Measurements from ENCODE around the gene ZMPSTE24.
"Not testable (repeated sequence)": the region's sequence is repeated elsewhere in the genome, so short reads cannot be mapped to it uniquely, and the experiment has no call there.

Gene ZMPSTE24

DNA sequence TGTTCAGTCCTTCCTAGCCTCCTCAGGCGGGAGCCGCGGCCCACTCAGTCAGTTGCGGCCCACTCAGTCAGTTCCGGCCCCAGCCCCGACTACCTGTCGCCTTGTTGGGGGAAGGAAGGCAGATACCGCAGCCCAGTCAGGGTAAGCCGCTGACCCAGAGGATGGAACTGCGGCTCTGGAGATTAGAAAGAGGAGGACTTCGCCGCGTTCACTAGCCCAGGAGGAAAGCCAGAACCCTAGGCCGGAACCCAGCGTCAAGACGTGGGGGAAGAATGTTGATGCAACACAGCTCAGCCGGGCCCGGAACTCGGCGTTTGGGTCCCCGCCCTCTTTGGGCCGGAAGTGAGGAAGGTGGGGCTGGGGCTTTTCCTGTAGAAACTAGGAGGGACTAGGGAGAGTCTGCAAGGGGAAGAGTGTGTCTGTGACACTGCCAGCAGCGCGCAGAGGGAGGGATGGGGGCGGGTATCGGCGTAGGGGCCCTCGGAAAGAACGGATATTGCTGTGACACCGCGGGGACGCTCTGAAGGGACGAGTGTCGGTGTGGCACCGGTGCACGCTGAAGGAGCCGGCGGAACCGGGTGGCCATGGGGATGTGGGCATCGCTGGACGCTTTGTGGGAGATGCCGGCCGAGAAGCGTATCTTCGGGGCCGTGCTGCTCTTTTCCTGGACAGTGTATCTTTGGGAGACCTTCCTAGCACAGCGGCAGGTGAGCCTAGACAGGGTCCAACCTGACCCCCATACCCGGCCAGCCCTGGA lies at the start of gene ZMPSTE24:
ZMPSTE24 (plus strand) TSS at position 549 of the 757 bp plus-strand sequence; CDS start at position 585, 36 bp downstream.
- DNase-seq (ENCODE audit: low read depth) = peak; percentile 95

DNA sequence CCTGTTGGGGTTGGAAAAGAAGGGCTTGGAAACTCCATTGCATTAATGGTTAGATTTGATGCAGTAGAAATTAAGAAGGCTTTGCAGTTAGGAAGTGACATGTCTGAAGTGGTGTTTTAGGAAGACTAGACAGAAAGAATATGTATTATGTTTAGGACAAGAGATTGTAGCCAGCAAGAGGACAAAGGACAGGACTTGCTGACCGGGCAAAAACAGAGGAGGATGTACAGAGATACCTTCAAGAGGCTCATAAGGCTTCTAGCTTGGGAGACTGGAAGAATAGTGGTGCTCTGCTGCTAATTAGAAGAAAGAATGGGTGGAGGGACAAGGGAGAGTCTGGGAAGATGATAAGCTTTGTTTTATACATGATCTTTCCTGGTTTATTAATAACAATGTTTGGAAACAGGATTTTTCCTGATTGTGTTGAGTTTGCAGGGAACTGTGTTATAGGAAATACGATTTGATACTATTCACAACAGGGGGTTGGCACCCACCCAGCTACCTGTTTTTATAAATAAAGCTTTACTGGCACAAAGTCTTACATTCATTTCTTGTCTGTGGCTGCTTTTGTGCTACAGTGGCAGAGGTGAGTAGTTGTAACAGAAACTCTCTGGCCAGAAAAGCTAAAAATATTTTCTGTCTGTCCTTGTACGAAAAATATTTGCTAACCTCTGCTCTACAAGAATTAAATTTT lies 47.4 kb upstream of the ZMPSTE24 start:
- no peak for DNase-seq (ENCODE audit: low read depth)

DNA sequence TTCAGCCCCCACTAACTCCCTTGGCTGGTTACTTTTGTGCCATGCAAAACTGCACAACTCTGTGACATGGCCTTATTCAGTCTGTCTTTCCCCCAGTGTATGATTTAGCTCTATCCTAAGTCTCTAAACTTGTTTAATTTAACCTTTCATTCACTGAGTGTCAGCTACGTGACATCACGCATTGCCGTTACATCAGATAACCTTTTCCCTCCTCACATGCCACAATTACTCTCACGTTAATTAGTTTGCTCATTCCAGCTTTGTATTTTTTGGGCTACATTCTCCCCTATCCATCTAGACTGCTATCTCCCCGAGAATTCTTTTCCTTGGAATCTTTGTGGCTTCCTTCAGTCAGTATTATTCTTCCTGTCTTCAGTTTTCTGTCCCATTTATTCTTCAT lies 39.7 kb upstream of the ZMPSTE24 start:
- DNase-seq (ENCODE audit: low read depth) = no peak

DNA sequence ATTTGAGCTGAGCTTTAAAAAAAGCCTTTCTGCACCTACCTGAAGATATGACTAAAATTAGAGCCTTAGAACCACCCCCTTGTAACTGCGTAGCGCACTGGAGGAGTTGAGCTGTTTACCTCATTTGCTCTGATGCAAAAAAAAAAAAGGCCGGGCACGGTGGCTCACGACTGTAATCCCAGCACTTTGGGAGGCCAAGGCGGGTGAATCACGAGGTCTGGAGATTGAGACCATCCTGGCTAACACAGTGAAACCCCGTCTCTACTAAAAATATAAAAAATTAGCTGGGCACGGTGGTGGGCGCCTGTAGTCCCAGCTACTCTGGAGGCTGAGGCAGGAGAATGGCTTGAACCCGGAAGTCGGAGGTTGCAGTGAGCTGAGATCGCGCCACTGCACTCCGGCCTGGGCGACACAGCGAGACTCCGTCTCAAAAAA lies 36.5 kb upstream of the ZMPSTE24 start:
- not testable (repeated sequence) for DNase-seq (ENCODE audit: low read depth)

DNA sequence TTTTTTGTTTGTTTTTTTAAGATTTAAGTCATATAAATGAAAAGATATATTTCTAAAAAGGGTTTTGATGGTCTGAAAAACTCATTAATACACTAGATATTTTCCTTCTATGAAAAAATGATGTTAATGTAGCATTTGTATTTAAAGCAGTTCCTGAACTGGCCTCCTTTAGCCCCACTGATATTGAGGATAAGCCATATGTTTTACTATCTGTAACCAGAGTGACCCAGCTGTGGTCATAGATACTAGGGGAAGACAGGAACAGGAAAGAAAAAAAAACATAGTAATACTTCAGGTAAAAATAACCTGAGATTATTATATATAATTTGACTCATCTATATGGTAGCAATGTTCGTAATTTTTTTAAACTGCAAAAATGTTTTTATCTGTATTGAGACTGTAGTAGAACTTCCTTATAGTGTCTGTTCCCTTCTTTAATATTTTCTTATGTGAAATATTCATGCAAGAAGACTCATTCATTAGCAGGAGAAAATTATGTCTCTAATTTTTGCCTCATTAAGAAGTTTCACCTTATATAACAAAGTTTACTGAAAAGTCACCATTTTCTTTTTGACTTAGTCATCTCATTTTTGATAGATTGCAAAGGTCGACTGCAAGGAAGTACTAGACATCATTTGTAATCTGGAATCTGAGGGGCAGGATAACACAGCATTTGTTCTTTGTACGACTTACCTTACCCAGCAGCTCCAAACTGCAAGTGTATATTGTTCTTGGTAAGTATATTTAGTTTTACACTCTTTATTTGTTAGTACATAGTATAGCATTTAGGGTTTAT lies 35.9 kb upstream of the ZMPSTE24 start:
- DNase-seq (ENCODE audit: low read depth) = no peak

DNA sequence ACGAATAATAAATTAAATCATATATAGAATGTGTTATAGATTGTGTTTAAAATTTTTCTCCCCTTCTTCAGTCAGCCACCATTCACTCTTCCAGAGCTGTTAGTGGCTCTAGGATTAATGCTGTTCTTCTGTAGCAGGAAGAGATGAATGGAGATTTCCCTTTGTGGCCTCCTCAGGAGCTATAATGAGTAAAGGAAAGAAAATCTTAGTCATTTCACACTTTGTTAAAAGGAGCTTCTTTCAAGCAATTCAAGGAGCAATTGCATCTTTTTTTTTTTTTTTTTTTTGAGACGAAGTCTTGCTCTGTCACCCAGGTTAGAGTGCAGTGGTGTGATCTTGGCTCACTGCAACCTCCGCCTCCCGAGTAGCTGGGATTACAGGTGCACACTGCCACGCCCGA lies 34.0 kb upstream of the ZMPSTE24 start:
- no peak for DNase-seq (ENCODE audit: low read depth)

DNA sequence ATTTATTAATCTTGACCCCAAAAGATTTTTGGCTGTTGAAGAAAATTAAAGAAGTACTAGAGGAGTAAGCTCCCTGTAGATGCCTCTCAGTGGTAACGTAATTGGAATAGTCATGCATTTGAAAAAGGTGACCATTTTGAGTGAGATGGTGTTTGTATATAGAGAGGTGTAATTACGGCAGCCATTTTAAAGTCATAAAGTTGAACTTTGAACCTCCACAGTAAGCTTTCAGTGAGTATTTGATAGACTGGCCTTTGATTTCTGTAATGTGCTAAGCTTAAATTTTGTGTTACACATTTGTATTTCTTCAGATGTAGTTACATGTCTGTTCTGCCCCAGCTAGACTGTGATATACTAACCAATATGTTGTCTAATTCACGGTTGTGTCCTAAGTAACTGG lies 31.8 kb upstream of the ZMPSTE24 start:
- no peak for DNase-seq (ENCODE audit: low read depth)

DNA sequence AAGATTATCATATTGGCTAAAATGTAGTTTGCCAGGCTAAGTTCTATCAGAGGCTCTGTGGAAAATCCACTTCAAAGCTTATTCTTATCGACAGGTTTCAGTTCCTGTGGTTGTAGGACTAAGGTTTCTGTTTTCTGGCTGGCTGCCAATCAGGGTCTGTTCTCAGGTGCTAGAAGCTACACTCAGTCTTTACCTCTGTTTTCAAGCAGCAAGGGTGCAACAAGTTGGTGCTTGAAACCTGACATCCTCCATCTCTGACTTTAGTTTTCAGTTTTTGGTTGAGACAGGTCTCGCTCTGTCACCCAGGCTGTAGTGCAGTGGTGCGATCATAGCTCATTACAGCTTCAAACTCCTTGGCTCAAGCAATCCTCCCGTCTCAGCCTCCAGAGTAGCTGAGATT lies 25.6 kb upstream of the ZMPSTE24 start:
- DNase-seq (ENCODE audit: low read depth) = peak; percentile 7

DNA sequence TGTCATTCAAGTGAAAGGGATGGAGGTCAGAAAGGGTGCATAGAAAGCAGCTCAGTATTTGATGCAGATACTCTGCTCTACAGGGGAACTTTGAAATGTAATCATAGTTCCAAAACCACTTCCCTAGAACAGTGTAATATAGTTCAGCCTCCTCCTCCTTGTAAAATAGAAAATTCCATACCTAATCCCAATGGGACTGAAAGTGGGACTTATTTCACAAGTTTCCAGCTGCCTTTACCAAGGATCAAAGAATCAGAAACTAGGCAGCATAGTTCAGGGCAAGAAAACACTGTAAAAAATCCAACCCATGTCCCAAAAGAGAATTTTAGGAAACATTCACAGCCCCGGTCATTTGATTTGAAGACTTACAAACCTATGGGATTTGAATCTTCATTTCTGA lies 18.4 kb upstream of the ZMPSTE24 start:
- no peak for DNase-seq (ENCODE audit: low read depth)

DNA sequence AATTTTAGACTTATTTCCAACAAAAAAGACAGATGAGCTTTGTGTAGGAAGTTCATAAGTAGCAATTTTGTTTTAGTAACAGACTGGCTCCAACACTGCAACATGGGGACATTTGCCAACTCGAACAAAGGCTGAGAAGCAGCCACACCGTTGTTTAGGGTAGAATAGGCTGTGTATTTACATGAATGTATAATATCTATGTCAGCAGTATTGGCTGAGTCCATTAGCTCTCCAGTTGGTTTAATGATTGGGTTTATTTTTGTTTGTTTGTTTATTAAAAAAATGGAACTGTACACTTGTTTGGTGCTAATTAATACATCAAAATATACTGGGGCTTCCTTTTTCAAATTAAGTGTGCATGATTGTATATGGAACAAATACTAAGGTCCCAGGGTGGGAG lies 17.6 kb upstream of the ZMPSTE24 start:
- no peak for DNase-seq (ENCODE audit: low read depth)

DNA sequence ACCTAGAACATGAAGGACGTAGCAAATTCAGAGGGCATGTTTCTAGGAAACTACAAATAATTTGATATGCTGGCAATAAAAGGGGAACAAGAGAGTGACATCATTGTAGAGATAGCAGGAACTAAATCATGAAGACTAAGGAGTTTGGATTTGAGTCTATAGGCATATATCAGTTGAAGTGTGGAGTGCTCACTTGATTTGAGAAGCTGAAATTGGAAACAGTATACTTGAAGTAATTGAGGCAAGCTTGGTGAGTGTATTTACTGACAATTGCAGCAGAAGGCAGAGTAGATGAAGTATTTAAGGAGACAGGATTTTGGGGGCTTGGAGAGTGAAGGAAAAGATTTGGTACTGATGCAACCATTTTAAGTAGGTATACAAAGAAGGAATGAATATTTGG lies 16.7 kb upstream of the ZMPSTE24 start:
- no peak for DNase-seq (ENCODE audit: low read depth)

DNA sequence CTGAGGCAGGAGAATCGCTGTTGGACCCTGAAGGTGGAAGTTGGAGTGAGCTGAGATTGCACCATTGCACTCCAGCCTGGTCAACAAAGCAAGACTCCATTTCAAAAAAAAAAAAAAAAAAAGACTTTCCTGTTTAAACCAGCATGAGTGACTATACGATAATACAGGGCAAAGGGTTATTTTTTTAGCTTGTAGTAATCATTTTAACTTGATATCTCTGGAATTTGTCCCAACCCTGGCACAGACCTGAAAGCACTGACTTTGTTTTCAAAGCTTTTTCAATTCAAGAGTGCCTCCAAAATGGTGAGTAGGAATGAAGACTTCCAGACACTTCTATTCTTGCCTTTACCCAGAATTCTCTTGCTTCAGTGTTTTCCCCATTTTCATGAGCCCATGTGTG lies 14.7 kb upstream of the ZMPSTE24 start:
- DNase-seq (ENCODE audit: low read depth) = no peak

DNA sequence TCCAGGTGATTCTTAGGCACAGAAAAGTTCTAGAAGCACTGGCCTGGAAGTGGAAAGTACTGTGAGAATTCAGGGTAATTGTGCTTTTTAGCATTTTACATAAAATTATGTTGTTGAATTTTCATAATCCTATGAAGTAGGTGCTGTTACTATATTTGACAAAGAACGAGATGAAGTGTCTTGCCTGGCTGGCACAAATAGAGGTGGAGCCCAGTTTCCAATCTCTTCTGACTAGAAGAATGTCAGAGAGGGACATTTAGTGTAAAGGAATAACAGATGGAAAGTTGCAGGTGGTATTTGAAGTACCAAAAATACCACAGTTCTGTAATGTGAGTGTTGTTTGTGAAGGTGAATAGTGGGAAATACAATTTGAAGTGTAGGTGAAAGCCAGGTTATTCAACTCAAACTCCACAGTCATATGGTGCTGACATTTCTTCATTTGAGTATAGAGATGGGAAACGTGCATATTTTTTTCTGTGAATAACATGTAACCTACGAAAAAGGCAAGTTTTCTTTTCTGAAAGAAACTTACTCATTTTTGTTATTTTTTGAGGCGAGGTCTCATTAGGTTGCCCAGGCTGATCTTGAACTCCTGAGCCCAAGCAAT lies 13.8 kb upstream of the ZMPSTE24 start:
- no peak for DNase-seq (ENCODE audit: low read depth)

DNA sequence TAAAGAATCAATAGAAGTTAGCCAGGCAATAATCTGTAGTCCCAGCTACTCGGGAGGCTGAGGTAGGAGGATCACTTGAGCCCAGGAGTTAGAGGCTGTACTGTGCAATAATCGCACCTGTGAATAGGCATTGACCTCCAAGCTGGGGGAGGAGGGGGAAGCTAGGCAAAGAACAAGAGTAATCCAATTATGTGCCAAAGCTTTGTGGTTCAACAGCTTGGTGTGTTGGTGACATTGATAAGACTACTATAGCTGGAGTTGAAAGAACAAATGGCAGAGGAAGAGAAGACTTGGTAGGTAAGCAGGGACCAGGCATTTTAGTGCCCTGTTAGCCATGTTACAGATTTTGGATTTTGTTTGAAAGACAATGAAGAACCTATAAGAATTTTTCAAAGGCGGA lies 12.3 kb upstream of the ZMPSTE24 start:
- DNase-seq (ENCODE audit: low read depth) = no peak

DNA sequence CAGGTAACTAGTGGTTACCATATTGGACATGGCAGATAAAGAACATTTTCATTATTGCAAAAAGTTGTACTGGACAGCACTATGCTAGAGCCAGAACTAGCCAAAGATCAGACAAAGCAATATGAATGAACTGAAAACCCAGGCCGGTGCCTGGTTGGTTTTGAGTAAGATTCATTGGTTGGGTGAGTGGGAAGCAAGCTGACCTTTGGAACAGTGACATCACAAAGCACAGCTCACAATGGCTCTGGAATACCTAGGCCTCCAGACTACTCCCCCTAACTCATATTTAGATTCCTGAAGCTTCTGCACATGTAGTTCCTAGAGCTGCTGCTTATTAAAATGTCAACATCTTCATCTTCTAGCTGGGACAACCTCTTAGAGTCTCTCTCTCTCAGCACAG lies 10.4 kb upstream of the ZMPSTE24 start, which contains the start of gene TMCO2:
TMCO2 (plus strand) TSS at position 283 of the 400 bp plus-strand sequence; CDS start at position 340, 57 bp downstream.
- no peak for DNase-seq (ENCODE audit: low read depth)

DNA sequence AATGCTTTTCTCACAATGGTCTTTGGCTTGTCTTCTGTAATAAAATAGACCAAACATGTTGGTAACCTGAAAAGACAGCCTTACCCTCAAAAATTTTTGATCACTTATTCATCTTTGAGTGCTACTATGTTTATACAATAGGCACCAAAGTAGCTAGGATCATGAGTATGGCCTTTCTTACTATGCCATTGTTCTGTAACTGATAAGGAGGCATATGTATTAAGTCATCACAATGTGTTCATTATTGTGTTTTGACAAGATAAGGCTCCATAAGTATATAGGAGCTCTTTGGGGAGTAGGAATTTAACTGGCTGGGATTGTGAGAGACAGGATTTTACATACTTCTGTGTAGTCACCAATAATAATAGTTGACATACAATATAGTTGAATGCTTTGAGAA lies 9.6 kb upstream of the ZMPSTE24 start:
- no peak for DNase-seq (ENCODE audit: low read depth)

DNA sequence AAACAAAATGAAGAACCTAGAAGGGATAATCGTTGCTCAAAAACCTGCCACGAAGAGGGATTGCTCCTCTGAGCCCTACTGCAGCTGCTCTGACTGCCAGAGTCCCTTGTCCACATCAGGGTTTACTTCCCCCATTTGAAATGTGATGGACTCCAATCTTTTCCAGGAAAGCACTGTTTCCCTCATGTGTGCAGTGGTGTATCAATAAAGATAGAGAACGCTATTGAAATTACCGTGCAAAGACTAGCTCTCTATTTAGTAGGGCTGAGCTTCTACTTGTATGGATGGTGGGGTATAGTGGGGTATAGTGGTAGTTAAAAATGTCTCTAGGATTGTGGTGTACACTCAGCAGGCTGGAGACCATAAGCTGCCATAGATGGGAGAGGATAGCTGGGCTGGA lies 6.6 kb upstream of the ZMPSTE24 start:
- no peak for DNase-seq (ENCODE audit: low read depth)

DNA sequence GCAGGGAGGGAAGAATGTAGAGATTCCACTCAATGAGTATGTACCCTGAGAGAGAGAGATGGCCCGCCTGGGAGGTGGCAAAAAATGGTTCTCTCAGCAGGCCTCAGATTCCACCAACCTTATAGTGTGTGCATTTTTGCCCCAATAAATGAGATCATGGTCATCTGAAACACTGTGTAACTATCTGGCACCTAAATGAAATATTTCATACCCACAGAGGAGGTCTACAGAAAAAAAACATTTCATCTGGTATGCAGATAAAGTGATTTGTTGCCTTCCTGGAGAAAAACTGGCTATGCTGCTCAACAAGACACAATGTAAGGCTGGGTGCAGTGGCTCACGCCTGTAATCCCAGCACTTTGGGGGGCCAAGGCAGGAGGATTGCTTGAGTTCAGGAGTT lies 5.4 kb upstream of the ZMPSTE24 start:
- no peak for DNase-seq (ENCODE audit: low read depth)

DNA sequence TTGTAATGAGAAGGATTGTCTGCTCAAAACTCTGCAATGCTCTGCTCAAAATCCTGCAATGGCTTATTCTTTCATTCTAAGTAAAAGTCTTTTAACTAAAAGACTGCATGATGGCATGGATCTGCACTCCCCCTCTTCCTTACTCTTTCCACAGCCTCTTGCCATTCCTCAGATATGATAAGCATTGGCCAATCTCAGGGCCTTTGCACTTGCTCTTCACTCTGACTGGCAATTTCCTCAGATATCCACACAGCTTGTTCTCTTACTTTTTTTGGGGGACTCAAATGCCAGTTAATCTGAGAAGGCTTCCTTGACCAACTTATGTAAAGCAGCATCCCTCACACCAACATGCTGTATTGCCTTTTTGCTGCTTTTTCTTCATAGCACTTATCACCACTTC lies 2.8 kb upstream of the ZMPSTE24 start:
- no peak for DNase-seq (ENCODE audit: low read depth)

DNA sequence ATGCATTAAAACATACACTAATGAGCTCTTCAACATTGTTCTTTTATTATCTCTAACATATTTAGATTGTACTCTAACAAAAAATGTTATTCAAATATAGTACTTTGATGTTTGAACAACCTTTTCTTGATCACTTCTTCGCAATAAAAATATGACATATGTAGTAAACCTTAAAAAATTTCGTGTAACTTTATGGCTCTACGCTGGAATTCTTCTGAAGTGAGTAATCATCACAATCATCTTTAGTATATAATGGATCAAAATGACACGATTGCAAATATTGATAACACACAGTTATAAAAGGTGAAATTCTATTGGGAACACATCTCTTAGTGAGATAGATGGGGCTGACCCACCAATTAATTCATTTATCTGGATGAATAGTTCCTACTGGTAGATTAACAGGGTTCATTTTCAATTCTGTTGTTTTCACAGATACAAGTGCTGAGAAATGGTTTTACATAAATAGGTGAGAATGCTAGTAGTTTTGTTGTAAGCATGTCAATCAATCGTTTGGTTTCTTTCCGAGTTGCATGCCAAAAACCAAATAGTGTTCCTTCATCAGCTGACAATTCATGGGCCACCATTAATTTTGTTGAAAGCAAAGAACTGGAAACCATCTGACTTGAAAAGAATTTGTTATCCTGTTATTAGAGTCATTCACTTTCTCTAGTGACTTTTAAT lies 1.5 kb upstream of the ZMPSTE24 start:
- no peak for DNase-seq (ENCODE audit: low read depth)

DNA sequence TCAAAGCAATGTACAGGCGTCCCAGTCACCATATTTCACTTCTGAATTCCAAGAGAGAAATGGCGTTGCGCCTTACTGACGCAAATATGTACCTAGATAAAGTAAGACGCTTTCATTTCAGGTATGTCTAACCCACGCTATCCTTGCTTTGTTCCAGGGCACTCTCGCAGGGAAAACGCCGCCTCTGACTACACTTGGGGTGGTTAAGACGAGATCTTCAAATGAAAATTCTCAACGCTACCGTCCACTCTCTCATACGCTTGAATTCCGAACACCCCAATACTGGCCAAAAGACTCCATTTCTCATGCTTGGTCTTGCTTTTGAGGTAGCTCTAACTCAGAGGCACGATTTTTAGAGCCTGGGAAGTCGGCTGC lies 736 bp upstream of the ZMPSTE24 start:
- DNase-seq (ENCODE audit: low read depth) = no peak

DNA sequence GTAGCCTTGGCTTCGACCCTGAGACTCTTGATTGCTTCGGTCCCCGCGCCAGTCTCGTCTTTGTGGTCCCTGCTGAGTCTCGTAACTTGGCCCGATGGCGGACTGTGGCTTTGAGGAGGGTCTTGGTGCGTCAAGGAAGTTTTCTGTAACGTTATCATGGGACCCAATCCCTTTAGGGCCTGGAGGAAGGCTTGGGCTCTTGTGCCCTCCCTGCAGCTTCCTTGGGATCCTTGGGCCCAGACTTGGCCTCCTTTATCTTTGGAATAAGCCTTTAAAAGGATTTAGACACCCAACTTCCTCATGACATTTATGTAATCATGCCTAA lies 371 bp downstream of the ZMPSTE24 start:
- no peak for DNase-seq (ENCODE audit: low read depth)
